ENCODE results near the gene KIF5C.

DNA sequence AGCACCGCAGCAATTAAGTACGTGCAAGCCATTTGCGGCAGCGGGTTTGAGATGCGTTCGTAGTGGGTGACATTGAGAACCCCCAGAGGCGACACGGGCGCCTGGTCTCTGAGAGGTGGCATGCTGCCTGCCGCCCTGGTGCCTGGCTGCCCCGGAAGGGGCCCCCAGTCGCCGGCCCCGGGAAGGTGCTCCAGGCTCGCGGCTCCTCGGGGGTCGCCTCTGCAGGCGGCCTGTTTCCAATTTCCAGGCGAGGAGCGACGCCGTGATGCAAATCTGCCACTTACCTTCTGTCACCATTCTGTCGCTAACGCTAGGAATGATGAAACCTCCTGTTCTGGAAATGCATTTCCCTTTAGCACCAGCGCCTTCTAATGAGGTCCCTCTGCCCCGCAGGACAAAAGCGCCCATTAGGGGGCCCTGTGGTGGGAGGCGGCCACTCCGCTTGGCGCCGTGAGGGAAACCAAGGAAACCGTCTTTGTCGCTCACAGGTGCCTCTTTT, 13.0 kb downstream of the KIF5C start:
- no peak for TF ChIP-seq CTCF (IDR thresholded peaks at IDR 0.05)
- no peak for TF ChIP-seq TCF7L2 (IDR thresholded peaks at IDR 0.05; ENCODE audit: low read depth, low read length)
- no peak for TF ChIP-seq POLR2AphosphoS5 (IDR thresholded peaks at IDR 0.05; ENCODE audit: low read depth, low read length)
- no peak for TF ChIP-seq REST (IDR thresholded peaks at IDR 0.05; ENCODE audit: insufficient read depth in 1 of 2, low read depth in 2 of 2, low read length in 1 of 2)
- no peak for TF ChIP-seq SIN3A (IDR thresholded peaks at IDR 0.05; ENCODE audit: borderline replicate concordance, insufficient read depth, low read depth, low read length)

Measured in Panc1 (cell line).